ENCODE measurements around the gene EPB41L1. TPM values are rescaled to one million over a fixed set of nuclear protein-coding genes. Genes with fewer than 3 reads are reported as not detected.

The EPB41L1 gene
- total RNA-seq, 1 experiment from 2014 or later, result 121 TPM

DNA sequence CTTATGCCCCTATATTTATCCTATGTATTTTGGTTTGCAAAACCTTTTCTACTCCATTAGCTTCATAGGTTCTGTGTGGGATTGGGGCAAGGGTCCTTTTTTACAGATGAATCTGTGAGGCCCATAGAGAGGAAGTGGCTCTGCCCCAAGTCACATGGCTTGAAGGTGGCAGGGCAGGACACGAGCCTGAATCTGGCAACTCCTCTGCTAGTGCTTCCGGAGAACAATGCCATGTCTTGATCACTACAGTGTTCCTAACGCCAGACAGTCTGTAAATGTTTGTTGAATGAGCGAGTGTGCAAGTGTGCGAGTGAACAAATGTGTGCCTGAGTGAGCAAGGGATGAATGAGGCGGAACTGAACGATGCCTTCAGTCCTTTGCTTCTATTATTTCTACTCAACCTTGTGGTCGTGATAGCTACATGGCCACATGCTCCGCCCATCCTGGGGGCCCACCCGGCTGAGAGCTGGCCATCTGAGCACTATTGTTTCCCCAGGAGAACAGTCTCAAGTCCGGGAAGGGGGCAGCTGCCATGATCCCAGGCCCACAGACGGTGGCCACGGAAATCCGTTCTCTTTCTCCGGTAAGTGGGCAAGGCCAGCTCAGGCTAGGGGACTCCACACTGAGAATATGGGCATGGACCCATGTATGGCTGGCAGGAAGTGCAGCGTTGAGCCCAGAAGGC, 64.0 kb downstream of the EPB41L1 start:
- no TSS peak for BruUV-seq (replicated peaks)
- Mint-ChIP-seq H3K27me3 (ENCODE audit: unreplicated experiment) (no peaks in the 10 kb centered on the region), H3K36me3 (ENCODE audit: insufficient read depth, unreplicated experiment) (peaks cover 29% of the 10 kb centered on the region), H3K9me3 (ENCODE audit: low read depth, unreplicated experiment) (no peaks in the 10 kb centered on the region), H3K4me3 (ENCODE audit: low read depth, unreplicated experiment) (no peak overlapping the region), H3K4me1 (ENCODE audit: low read depth, unreplicated experiment) (no peaks in the 10 kb centered on the region), H3K27ac (ENCODE audit: unreplicated experiment) (no peak overlapping the region)
- TF ChIP-seq, protein P1, sequence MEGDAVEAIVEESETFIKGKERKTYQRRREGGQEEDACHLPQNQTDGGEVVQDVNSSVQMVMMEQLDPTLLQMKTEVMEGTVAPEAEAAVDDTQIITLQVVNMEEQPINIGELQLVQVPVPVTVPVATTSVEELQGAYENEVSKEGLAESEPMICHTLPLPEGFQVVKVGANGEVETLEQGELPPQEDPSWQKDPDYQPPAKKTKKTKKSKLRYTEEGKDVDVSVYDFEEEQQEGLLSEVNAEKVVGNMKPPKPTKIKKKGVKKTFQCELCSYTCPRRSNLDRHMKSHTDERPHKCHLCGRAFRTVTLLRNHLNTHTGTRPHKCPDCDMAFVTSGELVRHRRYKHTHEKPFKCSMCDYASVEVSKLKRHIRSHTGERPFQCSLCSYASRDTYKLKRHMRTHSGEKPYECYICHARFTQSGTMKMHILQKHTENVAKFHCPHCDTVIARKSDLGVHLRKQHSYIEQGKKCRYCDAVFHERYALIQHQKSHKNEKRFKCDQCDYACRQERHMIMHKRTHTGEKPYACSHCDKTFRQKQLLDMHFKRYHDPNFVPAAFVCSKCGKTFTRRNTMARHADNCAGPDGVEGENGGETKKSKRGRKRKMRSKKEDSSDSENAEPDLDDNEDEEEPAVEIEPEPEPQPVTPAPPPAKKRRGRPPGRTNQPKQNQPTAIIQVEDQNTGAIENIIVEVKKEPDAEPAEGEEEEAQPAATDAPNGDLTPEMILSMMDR (IDR thresholded peaks at IDR 0.05; ENCODE audit: unreplicated experiment), result no peak
- intact Hi-C loops (cut with micrococcal nuclease; ENCODE audit: unreplicated experiment), result no loop called here
- CTCF ChIA-PET, result no interaction called here
- DNase-seq, result no peak

DNA sequence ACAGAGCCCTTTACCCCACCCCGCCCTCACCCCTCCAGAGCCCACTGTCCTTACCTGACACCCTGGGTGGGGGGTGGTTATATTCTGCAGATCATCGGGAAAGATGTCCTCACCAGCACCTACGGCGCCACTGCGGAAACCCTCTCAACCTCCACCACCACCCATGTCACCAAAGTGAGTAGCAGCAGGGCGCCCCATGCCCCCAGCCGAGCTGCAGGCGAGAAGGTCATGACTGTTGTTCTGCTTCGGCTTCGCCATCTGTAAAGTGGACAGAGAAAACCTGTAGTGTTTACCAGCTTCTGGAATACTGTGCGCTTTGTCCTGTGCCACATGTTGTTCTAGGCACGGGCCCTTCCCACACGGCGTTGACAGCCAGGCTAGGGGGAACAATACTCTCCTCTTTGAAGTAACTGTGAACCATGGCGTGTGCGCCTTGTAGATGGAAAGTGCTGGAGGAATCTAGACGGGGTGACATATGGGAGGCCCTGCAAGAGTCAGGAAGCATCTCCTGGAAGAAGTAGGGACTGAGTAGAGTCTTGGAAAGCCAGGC, 65.2 kb downstream of the EPB41L1 start:
- Mint-ChIP-seq H3K27me3 (ENCODE audit: unreplicated experiment) (no peaks in the 10 kb centered on the region), H3K4me3 (ENCODE audit: low read depth, unreplicated experiment) (no peak overlapping the region)
- CTCF ChIA-PET, result no interaction called here

DNA sequence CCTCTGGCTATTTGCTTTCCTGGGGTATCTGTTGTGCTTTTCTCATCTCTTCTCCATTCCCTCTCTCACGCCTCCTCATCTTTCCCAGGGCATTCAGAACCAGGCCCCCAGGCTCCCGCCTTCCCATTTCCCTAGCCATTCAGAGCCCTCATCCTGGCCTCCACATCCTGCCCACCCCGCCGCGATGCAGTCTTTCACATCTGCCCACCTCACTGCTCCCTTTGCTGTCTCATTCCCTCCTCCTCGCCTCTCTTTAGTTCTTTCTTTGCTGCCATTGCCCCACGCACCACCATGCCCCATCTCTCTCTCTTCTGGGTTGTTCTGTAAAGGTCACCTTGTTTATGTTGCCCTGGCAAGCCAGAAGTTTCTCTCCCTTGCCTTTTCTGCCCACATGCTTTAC, 71.1 kb downstream of the EPB41L1 start:
- no peak overlapping the region for H3K4me3 Mint-ChIP-seq (ENCODE audit: low read depth, unreplicated experiment)
- CTCF ChIA-PET, result no interaction called here
- BruUV-seq (replicated peaks), result no TSS peak
- peaks cover 21% of the 10 kb centered on the region for H3K36me3 Mint-ChIP-seq (ENCODE audit: insufficient read depth, unreplicated experiment)
- H3K27ac Mint-ChIP-seq (ENCODE audit: unreplicated experiment), result no peak overlapping the region
- no peak for DNase-seq
- intact Hi-C loops (cut with micrococcal nuclease; ENCODE audit: unreplicated experiment), result no loop called here
- H3K4me1 Mint-ChIP-seq (ENCODE audit: low read depth, unreplicated experiment), result no peaks in the 10 kb centered on the region
- H3K9me3 Mint-ChIP-seq (ENCODE audit: low read depth, unreplicated experiment), result no peaks in the 10 kb centered on the region
- TF ChIP-seq, protein P1 (IDR thresholded peaks at IDR 0.05; ENCODE audit: unreplicated experiment), result no peak
- no peaks in the 10 kb centered on the region for H3K27me3 Mint-ChIP-seq (ENCODE audit: unreplicated experiment)

More for the DNA sequence above, 65.2 kb downstream of the EPB41L1 start:
- Mint-ChIP-seq H3K4me1 (ENCODE audit: low read depth, unreplicated experiment) (no peaks in the 10 kb centered on the region), H3K36me3 (ENCODE audit: insufficient read depth, unreplicated experiment) (peaks cover 24% of the 10 kb centered on the region), H3K27ac (ENCODE audit: unreplicated experiment) (no peak overlapping the region), H3K9me3 (ENCODE audit: low read depth, unreplicated experiment) (no peaks in the 10 kb centered on the region)
- TF ChIP-seq, protein P1 (IDR thresholded peaks at IDR 0.05; ENCODE audit: unreplicated experiment), result no peak
- BruUV-seq (replicated peaks), result no TSS peak
- intact Hi-C loops (cut with micrococcal nuclease; ENCODE audit: unreplicated experiment), result no loop called here
- no peak for DNase-seq

DNA sequence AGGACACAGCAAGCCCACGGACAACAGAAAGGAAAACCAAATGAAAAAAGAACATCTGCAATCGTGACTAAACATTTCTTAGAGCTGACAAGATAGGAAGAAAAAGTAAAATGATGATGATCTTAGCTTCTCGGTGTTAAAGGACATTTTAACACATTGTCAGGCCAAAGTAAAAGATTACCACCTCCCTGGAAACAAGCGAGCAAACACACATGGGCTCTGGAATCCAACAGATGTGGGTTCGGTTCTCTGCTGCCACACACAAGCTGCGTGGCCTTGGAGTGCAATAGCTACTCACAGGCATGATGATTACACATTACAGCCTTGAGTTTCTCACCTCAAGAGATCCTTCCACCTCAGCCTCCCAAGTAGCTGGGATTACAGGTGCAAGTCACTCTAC, 74.2 kb downstream of the EPB41L1 start:
- no peaks in the 10 kb centered on the region for H3K9me3 Mint-ChIP-seq (ENCODE audit: low read depth, unreplicated experiment)
- peaks cover 12% of the 10 kb centered on the region for H3K36me3 Mint-ChIP-seq (ENCODE audit: insufficient read depth, unreplicated experiment)
- CTCF ChIA-PET, result interaction anchor here (0.9 kb wide), 1 partner anchor 8 kb away, joined by 3 read pairs; the partner anchor contains the start of gene AAR2
- no peaks in the 10 kb centered on the region for H3K4me1 Mint-ChIP-seq (ENCODE audit: low read depth, unreplicated experiment)
- no TSS peak for BruUV-seq (replicated peaks)
- no peaks in the 10 kb centered on the region for H3K27me3 Mint-ChIP-seq (ENCODE audit: unreplicated experiment)
- TF ChIP-seq, protein P1 (IDR thresholded peaks at IDR 0.05; ENCODE audit: unreplicated experiment), result no peak
- H3K27ac Mint-ChIP-seq (ENCODE audit: unreplicated experiment), result no peak overlapping the region
- intact Hi-C loops (cut with micrococcal nuclease; ENCODE audit: unreplicated experiment), result no loop called here
- DNase-seq, result no peak
- H3K4me3 Mint-ChIP-seq (ENCODE audit: low read depth, unreplicated experiment), result no peak overlapping the region

Measured in Calu3 (cell line).